Type B pancreatic cell (in vitro differentiated cells): Measurements from ENCODE around the gene UQCRHL. TPM values are rescaled to one million over a fixed set of nuclear protein-coding genes. Genes with fewer than 3 reads are reported as not detected.
A peak's percentile ranks its signal among the peaks of the same experiment; 100 is the strongest.

Experiments
- DNase-seq: peaks from one replicate; pipeline ENCODE4 v3.0.0; 2021; ENCODE audit warnings: mixed read lengths; ENCODE audit not compliant: unreplicated experiment; ENCODE audit errors: extremely low spot score
- H3K27ac Mint-ChIP-seq: 2 replicates; pipeline ENCODE4 v1.8.0; 2021; ENCODE audit warnings: mild to moderate bottlenecking, mixed read lengths
- H3K27me3 Mint-ChIP-seq: 2 replicates; pipeline ENCODE4 v1.8.0; 2021; ENCODE audit warnings: mixed read lengths
- H3K36me3 Mint-ChIP-seq: 2 replicates; pipeline ENCODE4 v1.8.0; 2021; ENCODE audit warnings: mixed read lengths
- H3K4me1 Mint-ChIP-seq: one replicate; pipeline ENCODE4 v1.8.0; 2021; ENCODE audit warnings: mixed read lengths; ENCODE audit not compliant: unreplicated experiment
- H3K4me3 Mint-ChIP-seq: 2 replicates; pipeline ENCODE4 v1.8.0; 2021; ENCODE audit warnings: mild to moderate bottlenecking, mixed read lengths
- H3K9me3 Mint-ChIP-seq: 2 replicates; pipeline ENCODE4 v1.8.0; 2021; ENCODE audit warnings: mixed read lengths
- CTCF ChIP-seq: fragments of 200-600 bp; sonication (generic); conservative IDR thresholded peaks from 2 replicates; pipeline ENCODE4 v1.5.0; 2021; ENCODE audit warnings: antibody characterized with exemption, mild to moderate bottlenecking
- total RNA-seq: library from RNA; stranded (reverse); gene quantifications from 2 replicates; pipeline ENCODE4 v1.2.1, GENCODE V29; 2021; ENCODE audit warnings: low replicate concordance

Gene UQCRHL
- total RNA-seq, 1 donor from 2014 or later: 2.3 TPM

DNA sequence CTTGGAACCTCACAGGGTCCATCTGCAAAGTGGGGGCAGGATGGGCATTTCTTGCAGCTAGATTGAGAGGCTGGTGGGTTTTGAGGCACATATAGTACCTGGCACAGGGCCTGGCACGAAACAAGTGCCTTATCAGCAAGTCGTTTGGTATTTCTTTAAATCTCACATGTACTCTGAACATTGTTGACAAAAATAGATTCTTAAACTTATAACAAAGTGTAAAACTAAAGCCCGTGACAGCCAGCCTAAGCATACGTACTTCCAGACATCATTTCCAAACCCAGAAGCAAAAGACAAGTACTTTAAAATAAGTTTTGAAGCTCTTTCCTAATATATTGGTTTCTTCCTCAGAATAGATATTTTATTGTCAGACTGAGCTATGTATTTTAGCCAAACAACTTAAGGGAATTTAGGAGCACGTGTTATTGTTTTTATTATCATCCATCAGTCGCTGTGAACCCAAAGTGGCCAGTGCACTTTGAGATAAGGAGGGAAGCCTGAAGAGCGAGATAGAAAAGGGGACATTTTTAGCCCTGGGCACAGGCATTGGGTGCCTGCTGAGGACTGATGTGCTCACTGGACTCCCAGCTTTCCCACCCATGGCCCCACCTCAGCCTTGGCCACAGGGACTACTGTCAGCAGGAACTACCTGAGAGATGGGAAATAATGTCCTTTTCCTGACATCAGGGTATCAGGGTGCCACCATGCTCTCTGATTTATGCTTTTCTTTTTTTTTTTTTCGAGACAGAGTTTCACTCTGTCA, 45.9 kb downstream of the UQCRHL start:
- Mint-ChIP-seq H3K27me3 (no peaks in the 10 kb centered on the region), H3K9me3 (no peaks in the 10 kb centered on the region), H3K36me3 (peaks cover 16% of the 10 kb centered on the region), H3K27ac (peak overlapping the region; percentile 95), H3K4me1 (peaks cover 32% of the 10 kb centered on the region), H3K4me3 (peak overlapping the region; percentile 90)
- no peak for TF ChIP-seq CTCF
- no peak for DNase-seq

DNA sequence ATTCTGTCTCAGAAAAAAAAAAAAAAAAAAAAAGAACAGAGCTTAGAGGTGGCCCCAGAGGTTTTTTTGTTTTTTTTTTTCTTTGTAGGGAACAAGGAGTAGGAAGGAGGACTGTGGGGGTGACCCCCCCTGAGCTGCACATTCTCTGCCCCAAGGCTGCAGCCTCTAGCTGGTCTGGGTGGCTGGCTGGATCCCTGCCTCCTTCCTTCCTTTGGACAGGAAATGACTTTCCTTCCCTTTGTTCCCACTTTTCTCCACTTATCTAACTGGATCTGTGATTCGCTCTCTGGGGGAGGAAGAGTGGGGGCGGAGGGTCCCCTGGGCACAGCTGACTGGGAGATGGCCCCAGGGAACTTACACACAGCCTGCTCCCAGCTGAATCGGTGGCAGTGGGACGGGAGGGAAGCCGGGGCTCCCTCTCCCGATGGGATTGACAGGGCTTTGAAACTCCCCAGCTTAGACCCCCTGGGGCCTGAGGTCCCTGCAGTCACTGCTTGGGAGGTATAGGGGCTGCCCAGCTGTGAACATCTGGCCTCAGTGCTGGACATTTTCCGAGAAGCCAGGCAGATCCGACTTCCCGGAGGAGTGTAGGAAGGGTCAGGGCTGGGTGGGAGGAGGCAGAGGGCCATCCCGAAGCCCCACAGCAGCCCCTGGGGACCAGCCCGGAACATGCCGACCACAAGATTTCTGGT, 46.8 kb downstream of the UQCRHL start:
- Mint-ChIP-seq H3K4me1 (peaks cover 37% of the 10 kb centered on the region), H3K9me3 (no peaks in the 10 kb centered on the region), H3K4me3 (peak overlapping the region; percentile 90), H3K36me3 (peaks cover 16% of the 10 kb centered on the region), H3K27ac (peak overlapping the region; percentile 95), H3K27me3 (no peaks in the 10 kb centered on the region)
- no peak for TF ChIP-seq CTCF
- DNase-seq: no peak

GRCh38 chr1:15758953-15759661, 48.3 kb downstream of the UQCRHL start:
- Mint-ChIP-seq H3K4me3 (peak overlapping the region; percentile 90), H3K36me3 (peaks cover 12% of the 10 kb centered on the region), H3K27ac (peak overlapping the region; percentile 95), H3K9me3 (no peaks in the 10 kb centered on the region), H3K27me3 (no peaks in the 10 kb centered on the region), H3K4me1 (peaks cover 37% of the 10 kb centered on the region)
- DNase-seq: no peak
- TF ChIP-seq CTCF: peak; percentile 18

DNA sequence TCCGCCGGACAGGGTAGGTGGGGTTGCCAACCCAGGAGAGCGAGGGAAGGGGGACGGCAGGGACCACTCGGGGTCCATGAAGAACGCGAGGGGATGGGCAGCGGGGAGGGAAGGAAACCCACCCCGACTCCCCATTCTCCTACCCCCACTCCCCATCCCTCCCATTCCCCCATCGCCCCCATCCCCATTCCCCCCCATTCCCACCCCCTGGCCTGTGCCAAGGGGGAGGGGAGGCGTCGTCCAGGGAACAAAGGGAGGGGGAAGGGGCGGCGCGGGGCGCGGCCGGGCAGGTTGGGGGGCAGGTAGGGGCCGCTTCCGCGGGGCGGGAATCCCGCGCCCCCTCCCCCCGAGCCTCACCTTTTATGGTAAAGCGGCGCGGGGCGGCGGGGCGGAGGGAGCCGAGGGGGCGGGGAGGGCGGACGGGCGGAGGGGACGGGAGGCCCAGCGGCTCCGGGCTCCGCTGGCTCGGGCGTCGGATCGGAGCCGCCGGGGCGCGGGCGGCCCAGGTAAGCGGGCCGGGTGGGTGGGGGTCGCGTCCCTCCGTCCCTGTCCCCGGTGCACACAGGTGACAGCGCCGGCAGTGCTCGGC, 49.0 kb downstream of the UQCRHL start, which contains the start of gene FBLIM1:
Gene FBLIM1 (plus strand): TSS at position 453 of the 589 bp plus-strand sequence. CDS start 6,189 bp downstream, outside the sequence.
- DNase-seq: no peak
- peak within 1 kb of the TSS; percentile 93 for H3K4me3 Mint-ChIP-seq
- H3K36me3 Mint-ChIP-seq: peaks cover 10% of the 10 kb centered on the region
- H3K27me3 Mint-ChIP-seq: no peaks in the 10 kb centered on the region
- peaks cover 35% of the 10 kb centered on the region for H3K4me1 Mint-ChIP-seq
- H3K27ac Mint-ChIP-seq: peak within 1 kb of the TSS; percentile 96
- no peak for TF ChIP-seq CTCF
- no peaks in the 10 kb centered on the region for H3K9me3 Mint-ChIP-seq

- Mint-ChIP-seq H3K27ac (peak overlapping the region; percentile 96), H3K4me3 (peak overlapping the region; percentile 93), H3K9me3 (no peaks in the 10 kb centered on the region), H3K36me3 (peaks cover 9% of the 10 kb centered on the region), H3K4me1 (peaks cover 34% of the 10 kb centered on the region), H3K27me3 (no peaks in the 10 kb centered on the region)
- peak; percentile 72 for DNase-seq
- TF ChIP-seq CTCF: no peak
Measured at GRCh38 chr1:15757575-15758342, 49.7 kb downstream of the UQCRHL start.
